GF-D8 (cell line): ENCODE data around the gene COL6A1.
"Not testable (repeated sequence)": the region's sequence is repeated elsewhere in the genome, so short reads cannot be mapped to it uniquely, and the experiment has no call there.

Experiments
- DNase-seq: peaks from one replicate; lab custom pipeline; 2025; lab: John Stamatoyannopoulos, UW

COL6A1 gene

GRCh38 chr21:46031484-46031883 lies 49.9 kb downstream of the COL6A1 start:
- peak; percentile 92 for DNase-seq

- DNase-seq: no peak
Measured at GRCh38 chr21:46032100-46032499, 50.5 kb downstream of the COL6A1 start.

GRCh38 chr21:46033410-46034400 lies 52.1 kb downstream of the COL6A1 start:
- DNase-seq: no peak

- no peak for DNase-seq
Measured at GRCh38 chr21:46035809-46036695, 54.5 kb downstream of the COL6A1 start.

GRCh38 chr21:46036696-46037330 lies 55.2 kb downstream of the COL6A1 start:
- no peak for DNase-seq

- DNase-seq: no peak
Measured at GRCh38 chr21:46037331-46038325, 56.1 kb downstream of the COL6A1 start.

- DNase-seq: no peak
Measured at GRCh38 chr21:46038341-46038829, 56.8 kb downstream of the COL6A1 start.

- DNase-seq: no peak
Measured at GRCh38 chr21:46038871-46039397, 57.4 kb downstream of the COL6A1 start.

- DNase-seq: no peak
Measured at GRCh38 chr21:46039891-46040660, 58.5 kb downstream of the COL6A1 start.

GRCh38 chr21:46040707-46041106 lies 59.1 kb downstream of the COL6A1 start:
- DNase-seq: no peak

GRCh38 chr21:46041183-46041582 lies 59.6 kb downstream of the COL6A1 start:
- DNase-seq: no peak

- no peak for DNase-seq
Measured at GRCh38 chr21:46045154-46045553, 63.6 kb downstream of the COL6A1 start.

GRCh38 chr21:46046471-46046870 lies 64.9 kb downstream of the COL6A1 start:
- no peak for DNase-seq

GRCh38 chr21:46046906-46047305 lies 65.3 kb downstream of the COL6A1 start:
- not testable (repeated sequence) for DNase-seq

GRCh38 chr21:46048926-46049889 lies 67.6 kb downstream of the COL6A1 start:
- DNase-seq: no peak

GRCh38 chr21:46049890-46050667 lies 68.5 kb downstream of the COL6A1 start:
- DNase-seq: no peak

GRCh38 chr21:46050668-46051378 lies 69.3 kb downstream of the COL6A1 start:
- DNase-seq: no peak
